GM12873 (cell line): ENCODE measurements around the gene SEPTIN3.

Source experiments
- CTCF ChIP-seq: IDR thresholded peaks from 2 replicates; pipeline ENCODE4 v1.5.1; 2012; ENCODE audit warnings: low read depth, mild to moderate bottlenecking, moderate library complexity, low read length, control low read depth; ENCODE audit not compliant: insufficient read depth; ENCODE audit errors: missing control alignments

SEPTIN3 gene

GRCh38 chr22:41935015-41935351 lies 34.3 kb upstream of the SEPTIN3 start:
- no peak for TF ChIP-seq CTCF

GRCh38 chr22:41935509-41935908 lies 33.7 kb upstream of the SEPTIN3 start:
- no peak for TF ChIP-seq CTCF

- no peak for TF ChIP-seq CTCF
Measured at GRCh38 chr22:41936894-41937169, 32.4 kb upstream of the SEPTIN3 start.

- TF ChIP-seq CTCF, result no peak
Measured at GRCh38 chr22:41939981-41940831, 29.0 kb upstream of the SEPTIN3 start.

GRCh38 chr22:41940832-41941765 lies 28.1 kb upstream of the SEPTIN3 start:
- peak; percentile 98 for TF ChIP-seq CTCF

GRCh38 chr22:41943661-41944209 lies 25.5 kb upstream of the SEPTIN3 start:
- no peak for TF ChIP-seq CTCF
